ENCODE results near the gene SPATS2L.

The SPATS2L gene

DNA sequence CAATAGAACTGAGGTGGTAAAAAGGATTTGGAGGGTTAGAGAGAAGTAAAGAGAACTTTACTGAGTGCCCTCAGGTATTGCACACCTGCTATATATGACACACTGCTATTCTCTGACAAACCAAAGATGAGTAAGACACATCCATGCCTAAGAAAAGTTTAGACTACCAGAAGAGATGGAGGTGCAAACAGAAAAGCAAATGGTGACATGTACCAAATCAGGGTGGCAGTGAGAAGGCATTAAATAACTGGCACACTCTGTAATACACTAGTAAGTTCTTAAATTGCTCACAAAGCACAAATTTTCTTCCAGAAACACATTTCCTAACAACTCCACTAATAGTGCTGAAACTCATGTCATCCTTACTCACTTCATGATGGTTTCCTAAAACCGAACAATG, 114.8 kb downstream of the SPATS2L start:
- Histone ChIP-seq H3K4me2 (ENCODE audit: low read depth, low read length, poor library complexity, severe bottlenecking) (no peak overlapping the region), H3K9ac (ENCODE audit: low read depth, low read length, poor library complexity, severe bottlenecking) (no peak overlapping the region), H3K27me3 (ENCODE audit: insufficient read depth, low read length, poor library complexity, severe bottlenecking) (no peaks in the 10 kb centered on the region), H3K4me1 (ENCODE audit: insufficient read depth, low read length, poor library complexity, severe bottlenecking) (peaks cover 6% of the 10 kb centered on the region), H3K9me2 (replicated peaks; ENCODE audit: low read depth, low read length) (no peaks in the 10 kb centered on the region), H3K36me3 (ENCODE audit: insufficient read depth, low read length) (no peaks in the 10 kb centered on the region), H2AFZ (ENCODE audit: low read length) (no peak overlapping the region), H3K79me2 (ENCODE audit: insufficient read depth, low read length) (no peaks in the 10 kb centered on the region), H3K4me3 (ENCODE audit: low read length, poor library complexity, severe bottlenecking) (no peak overlapping the region), H4K20me1 (ENCODE audit: insufficient read depth, low read length, poor library complexity, severe bottlenecking) (no peaks in the 10 kb centered on the region), H3F3A (ENCODE audit: low read depth) (no peaks in the 10 kb centered on the region), H3K9me3 (ENCODE audit: insufficient read depth, low read depth, low read length) (no peaks in the 10 kb centered on the region)
- no peak for TF ChIP-seq EZH2phosphoT487 (IDR thresholded peaks at IDR 0.05; ENCODE audit: borderline replicate concordance)
- TF ChIP-seq, protein P1, sequence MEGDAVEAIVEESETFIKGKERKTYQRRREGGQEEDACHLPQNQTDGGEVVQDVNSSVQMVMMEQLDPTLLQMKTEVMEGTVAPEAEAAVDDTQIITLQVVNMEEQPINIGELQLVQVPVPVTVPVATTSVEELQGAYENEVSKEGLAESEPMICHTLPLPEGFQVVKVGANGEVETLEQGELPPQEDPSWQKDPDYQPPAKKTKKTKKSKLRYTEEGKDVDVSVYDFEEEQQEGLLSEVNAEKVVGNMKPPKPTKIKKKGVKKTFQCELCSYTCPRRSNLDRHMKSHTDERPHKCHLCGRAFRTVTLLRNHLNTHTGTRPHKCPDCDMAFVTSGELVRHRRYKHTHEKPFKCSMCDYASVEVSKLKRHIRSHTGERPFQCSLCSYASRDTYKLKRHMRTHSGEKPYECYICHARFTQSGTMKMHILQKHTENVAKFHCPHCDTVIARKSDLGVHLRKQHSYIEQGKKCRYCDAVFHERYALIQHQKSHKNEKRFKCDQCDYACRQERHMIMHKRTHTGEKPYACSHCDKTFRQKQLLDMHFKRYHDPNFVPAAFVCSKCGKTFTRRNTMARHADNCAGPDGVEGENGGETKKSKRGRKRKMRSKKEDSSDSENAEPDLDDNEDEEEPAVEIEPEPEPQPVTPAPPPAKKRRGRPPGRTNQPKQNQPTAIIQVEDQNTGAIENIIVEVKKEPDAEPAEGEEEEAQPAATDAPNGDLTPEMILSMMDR (conservative IDR thresholded peaks at IDR 0.05; ENCODE audit: low read length), result no peak

DNA sequence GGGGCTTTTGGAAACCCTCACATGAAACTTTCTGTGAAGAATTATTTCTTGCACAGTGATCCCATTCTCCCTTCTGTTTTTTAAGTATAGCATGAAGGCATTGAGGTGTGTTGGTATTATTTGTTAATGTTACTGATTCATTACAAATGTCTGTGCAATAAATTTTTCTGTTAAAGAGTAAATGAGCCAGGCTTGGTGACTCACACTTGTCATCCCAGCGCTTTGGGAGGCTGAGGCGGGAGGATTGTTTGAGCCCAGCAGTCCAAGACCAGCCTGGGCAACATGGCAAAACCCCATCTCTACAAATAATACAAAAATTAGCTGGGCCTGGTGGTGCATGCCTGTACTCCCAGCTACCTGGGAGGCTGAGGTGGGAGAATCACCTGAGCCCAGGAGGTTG, 115.6 kb downstream of the SPATS2L start:
- H3K36me3 ChIP-seq (ENCODE audit: insufficient read depth, low read length), result no peaks in the 10 kb centered on the region
- H3K9me3 ChIP-seq (ENCODE audit: insufficient read depth, low read depth, low read length), result no peaks in the 10 kb centered on the region
- no peak overlapping the region for H3K9ac ChIP-seq (ENCODE audit: low read depth, low read length, poor library complexity, severe bottlenecking)
- H3F3A ChIP-seq (ENCODE audit: low read depth), result no peaks in the 10 kb centered on the region
- no peak overlapping the region for H3K4me3 ChIP-seq (ENCODE audit: low read length, poor library complexity, severe bottlenecking)
- no peak overlapping the region for H3K4me2 ChIP-seq (ENCODE audit: low read depth, low read length, poor library complexity, severe bottlenecking)
- no peaks in the 10 kb centered on the region for H3K9me2 ChIP-seq (replicated peaks; ENCODE audit: low read depth, low read length)
- no peaks in the 10 kb centered on the region for H3K27me3 ChIP-seq (ENCODE audit: insufficient read depth, low read length, poor library complexity, severe bottlenecking)
- H4K20me1 ChIP-seq (ENCODE audit: insufficient read depth, low read length, poor library complexity, severe bottlenecking), result no peaks in the 10 kb centered on the region
- peaks cover 14% of the 10 kb centered on the region for H3K4me1 ChIP-seq (ENCODE audit: insufficient read depth, low read length, poor library complexity, severe bottlenecking)
- H2AFZ ChIP-seq (ENCODE audit: low read length), result no peak overlapping the region
- no peaks in the 10 kb centered on the region for H3K79me2 ChIP-seq (ENCODE audit: insufficient read depth, low read length)
- TF ChIP-seq, protein P1 (conservative IDR thresholded peaks at IDR 0.05; ENCODE audit: low read length), result no peak
- TF ChIP-seq EZH2phosphoT487 (IDR thresholded peaks at IDR 0.05; ENCODE audit: borderline replicate concordance), result no peak

- H3K4me1 ChIP-seq (ENCODE audit: insufficient read depth, low read length, poor library complexity, severe bottlenecking), result peaks cover 15% of the 10 kb centered on the region
- no peaks in the 10 kb centered on the region for H3F3A ChIP-seq (ENCODE audit: low read depth)
- no peaks in the 10 kb centered on the region for H3K27me3 ChIP-seq (ENCODE audit: insufficient read depth, low read length, poor library complexity, severe bottlenecking)
- TF ChIP-seq, protein P1 (conservative IDR thresholded peaks at IDR 0.05; ENCODE audit: low read length), result no peak
- TF ChIP-seq EZH2phosphoT487 (IDR thresholded peaks at IDR 0.05; ENCODE audit: borderline replicate concordance), result no peak
- H3K9me3 ChIP-seq (ENCODE audit: insufficient read depth, low read depth, low read length), result no peaks in the 10 kb centered on the region
- H2AFZ ChIP-seq (ENCODE audit: low read length), result peak overlapping the region; percentile 55; the same call in 1 of the 2 replicates
- H4K20me1 ChIP-seq (ENCODE audit: insufficient read depth, low read length, poor library complexity, severe bottlenecking), result no peaks in the 10 kb centered on the region
- no peak overlapping the region for H3K9ac ChIP-seq (ENCODE audit: low read depth, low read length, poor library complexity, severe bottlenecking)
- no peaks in the 10 kb centered on the region for H3K79me2 ChIP-seq (ENCODE audit: insufficient read depth, low read length)
- H3K36me3 ChIP-seq (ENCODE audit: insufficient read depth, low read length), result no peaks in the 10 kb centered on the region
- no peak overlapping the region for H3K4me2 ChIP-seq (ENCODE audit: low read depth, low read length, poor library complexity, severe bottlenecking)
- H3K4me3 ChIP-seq (ENCODE audit: low read length, poor library complexity, severe bottlenecking), result no peak overlapping the region
- H3K9me2 ChIP-seq (replicated peaks; ENCODE audit: low read depth, low read length), result no peaks in the 10 kb centered on the region
These were observed 116.2 kb downstream of the SPATS2L start for GRCh38 chr2:200422532-200423261.

All from Loucy (cell line).